H7 (cell line): ENCODE results near the gene LCN12. TPM values are rescaled to one million over a fixed set of nuclear protein-coding genes. Genes with fewer than 3 reads are reported as not detected.
"Not testable (repeated sequence)": the region's sequence is repeated elsewhere in the genome, so short reads cannot be mapped to it uniquely, and the experiment has no call there.

Source experiments
- DNase-seq: peaks from one replicate; pipeline ENCODE4 v3.0.0; 2012
- H3K27me3 ChIP-seq: 2 replicates; pipeline ENCODE4 v1.6.0; 2011; ENCODE audit warnings: mild to moderate bottlenecking, low read length; ENCODE audit not compliant: control insufficient read depth, insufficient read depth
- H3K36me3 ChIP-seq: replicated peaks from 2 replicates; pipeline ENCODE4 v1.5.1; 2011; ENCODE audit warnings: low read length; ENCODE audit not compliant: control insufficient read depth, insufficient read depth
- H3K4me3 ChIP-seq: 2 replicates; pipeline ENCODE4 v1.5.1; 2011; ENCODE audit warnings: low read depth, mild to moderate bottlenecking, control low read depth, low read length, moderate library complexity; ENCODE audit not compliant: insufficient read depth
- total RNA-seq: library from RNA; depleted of rRNA; stranded (reverse); fragments of >200 nt; shearing (Covaris generic); gene quantifications from 2 replicates; pipeline ENCODE4 v1.2.3, GENCODE V29; 2014; rRNA removed

The LCN12 gene
- total RNA-seq, 1 experiment from 2014 or later, result 0.38 TPM

DNA sequence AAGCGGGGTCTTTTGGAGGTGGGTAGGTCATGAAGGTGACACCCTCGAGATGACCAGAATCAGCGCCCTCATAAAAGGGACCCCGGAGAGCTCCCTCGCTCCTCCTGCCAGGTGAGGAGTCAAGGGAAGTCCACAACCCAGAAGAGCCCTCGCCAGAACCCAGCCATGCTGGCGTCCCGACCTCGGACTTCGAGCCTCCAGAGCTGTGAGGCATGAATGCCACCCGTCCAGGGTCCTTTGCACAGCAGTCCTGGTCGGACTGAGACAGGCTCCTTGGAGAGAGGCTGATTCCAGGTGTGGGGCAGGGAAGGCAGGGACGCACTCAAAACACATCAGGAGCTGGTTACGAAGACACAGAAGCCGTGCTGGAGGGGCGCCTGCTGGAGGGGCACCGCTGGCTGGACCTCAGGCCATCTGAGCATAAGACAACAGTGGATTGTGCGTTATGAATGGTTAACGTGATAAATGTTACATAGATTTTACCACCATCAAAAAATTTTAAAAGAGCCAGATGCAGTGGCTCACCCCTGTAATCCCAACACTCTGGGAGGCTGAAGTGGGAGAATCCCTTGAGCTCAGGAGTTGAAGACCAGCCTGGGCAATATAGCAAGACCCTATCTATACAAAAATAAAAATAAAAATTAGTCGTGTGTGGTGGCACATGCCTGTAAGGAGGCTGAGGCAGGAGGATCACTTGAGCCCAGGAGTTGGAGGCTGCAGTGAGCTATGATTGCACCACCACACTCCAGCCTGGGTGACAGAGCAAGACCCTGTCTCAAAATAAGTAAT is 50.0 kb downstream of the LCN12 start:
- no peaks in the 10 kb centered on the region for H3K36me3 ChIP-seq
- H3K4me3 ChIP-seq, result no peak overlapping the region
- no peaks in the 10 kb centered on the region for H3K27me3 ChIP-seq
- DNase-seq, result no peak

DNA sequence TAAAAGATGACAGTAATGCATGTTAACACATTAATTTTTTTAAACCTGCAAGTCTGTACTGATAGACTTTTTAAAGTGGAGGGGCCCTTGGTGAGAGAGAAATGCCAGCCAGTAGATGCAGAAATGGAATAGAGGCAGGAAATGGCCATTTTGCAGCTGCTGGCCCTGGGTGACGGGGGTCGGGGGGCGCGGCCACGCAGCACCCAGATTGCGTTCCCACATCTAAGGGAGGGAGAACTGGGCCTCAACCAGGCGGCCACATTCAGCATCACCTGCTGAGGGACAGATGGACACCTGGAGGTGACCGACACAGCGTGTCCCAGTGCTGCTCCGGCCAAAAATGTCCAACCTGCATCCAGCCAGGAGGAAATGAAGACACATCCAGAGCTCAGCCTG is 50.6 kb downstream of the LCN12 start:
- no peaks in the 10 kb centered on the region for H3K27me3 ChIP-seq
- H3K36me3 ChIP-seq, result no peaks in the 10 kb centered on the region
- DNase-seq, result no peak
- no peak overlapping the region for H3K4me3 ChIP-seq

DNA sequence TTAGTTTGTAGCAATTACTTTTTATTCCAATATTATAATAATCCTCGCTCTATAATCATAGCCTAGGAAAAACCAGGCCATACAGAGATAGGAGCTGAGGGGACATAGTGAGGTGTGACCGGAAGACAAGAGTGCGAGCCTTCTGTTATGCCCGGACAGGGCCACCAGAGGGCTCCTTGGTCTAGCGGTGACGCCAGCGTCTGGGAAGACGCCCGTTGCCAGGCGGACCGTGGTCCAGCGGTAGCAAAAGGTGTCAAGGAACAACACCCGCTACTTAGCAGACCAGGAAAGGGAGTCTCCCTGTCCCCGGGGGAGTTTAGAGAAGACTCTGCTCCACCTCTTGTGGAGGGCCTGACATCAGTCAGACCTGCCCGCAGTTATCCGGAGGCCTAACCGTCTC is 52.2 kb downstream of the LCN12 start:
- DNase-seq, H3K27me3 ChIP-seq, H3K4me3 ChIP-seq, H3K36me3 ChIP-seq: not testable (repeated sequence)

Other genes with a start within 250 kb of the LCN12 start
- gene DIPK1B, start 239.7 kb upstream of the LCN12 start, total RNA-seq, result 57.0 and 75.7 TPM in 2 replicates
- gene LCN10, start 209.3 kb upstream of the LCN12 start, total RNA-seq, result 0.76 and 1.4 TPM in 2 replicates
- gene LCN6, start 203.7 kb upstream of the LCN12 start, total RNA-seq, result not detected in 2 replicates
- not detected in 2 replicates for gene LCN8, start 194.0 kb upstream of the LCN12 start, total RNA-seq
- gene LCN15, start 187.8 kb upstream of the LCN12 start, total RNA-seq, result 0.18 TPM in 1 of 2 replicates, not detected in the other
- 73.9 and 80.6 TPM in 2 replicates for gene TMEM141, start 160.9 kb upstream of the LCN12 start, total RNA-seq
- gene CCDC183, start 155.9 kb upstream of the LCN12 start, total RNA-seq, result 0.66 and 0.85 TPM in 2 replicates
- gene RABL6, start 144.3 kb upstream of the LCN12 start, total RNA-seq, result 150 TPM in 2 replicates
- gene AJM1, start 109.8 kb upstream of the LCN12 start, total RNA-seq, result 0.14 and 0.52 TPM in 2 replicates
- 68.2 and 75.5 TPM in 2 replicates for gene PHPT1, start 102.9 kb upstream of the LCN12 start, total RNA-seq
- 1.2 and 3.0 TPM in 2 replicates for gene MAMDC4, start 99.9 kb upstream of the LCN12 start, total RNA-seq
- gene EDF1, start 86.0 kb upstream of the LCN12 start, total RNA-seq, result 213 and 240 TPM in 2 replicates
- 40.9 and 48.6 TPM in 2 replicates for gene TRAF2, start 65.8 kb upstream of the LCN12 start, total RNA-seq
- 97.5 and 105 TPM in 2 replicates for gene FBXW5, start 7.5 kb upstream of the LCN12 start, total RNA-seq
- gene C8G, start 7.0 kb upstream of the LCN12 start, total RNA-seq, result not detected in 2 replicates
- gene PTGDS, start 25.2 kb downstream of the LCN12 start, total RNA-seq, result 1.3 and 2.0 TPM in 2 replicates
- 0.21 and 0.33 TPM in 2 replicates for gene LCNL1, start 30.7 kb downstream of the LCN12 start, total RNA-seq
- gene PAXX, start 40.1 kb downstream of the LCN12 start, total RNA-seq, result 45.7 and 53.2 TPM in 2 replicates
- gene CLIC3, start 44.3 kb downstream of the LCN12 start, total RNA-seq, result not detected in 2 replicates
- gene ABCA2, start 76.0 kb downstream of the LCN12 start, total RNA-seq, result 6.8 and 10.4 TPM in 2 replicates
- not detected in 2 replicates for gene FUT7, start 79.8 kb downstream of the LCN12 start, total RNA-seq
- 10.1 and 25.1 TPM in 2 replicates for gene NPDC1, start 93.9 kb downstream of the LCN12 start, total RNA-seq
- not detected in 2 replicates for gene ENTPD2, start 101.8 kb downstream of the LCN12 start, total RNA-seq
- gene SAPCD2, start 118.3 kb downstream of the LCN12 start, total RNA-seq, result 59.7 and 59.9 TPM in 2 replicates
- 9.0 and 14.9 TPM in 2 replicates for gene UAP1L1, start 125.2 kb downstream of the LCN12 start, total RNA-seq
- 70.5 and 70.9 TPM in 2 replicates for gene MAN1B1, start 134.7 kb downstream of the LCN12 start, total RNA-seq
- gene DPP7, start 162.5 kb downstream of the LCN12 start, total RNA-seq, result 15.8 and 18.2 TPM in 2 replicates
- gene GRIN1, start 186.9 kb downstream of the LCN12 start, total RNA-seq, result 0.33 and 0.52 TPM in 2 replicates
- gene LRRC26, start 217.8 kb downstream of the LCN12 start, total RNA-seq, result 0.59 and 0.67 TPM in 2 replicates
- not detected in 2 replicates for gene TMEM210, start 219.8 kb downstream of the LCN12 start, total RNA-seq
- 26.2 and 37.0 TPM in 2 replicates for gene ANAPC2, start 236.3 kb downstream of the LCN12 start, total RNA-seq
- gene SSNA1, start 236.4 kb downstream of the LCN12 start, total RNA-seq, result 109 and 143 TPM in 2 replicates
- 19.3 and 23.3 TPM in 2 replicates for gene TPRN, start 248.5 kb downstream of the LCN12 start, total RNA-seq